Right ventricle myocardium superior (tissue), 1 donor: Measurements from ENCODE around the gene STAMBPL1. TPM values are rescaled to one million over a fixed set of nuclear protein-coding genes. Genes with fewer than 3 reads are reported as not detected.
"Not testable (repeated sequence)": the region's sequence is repeated elsewhere in the genome, so short reads cannot be mapped to it uniquely, and the experiment has no call there.

ENCODE experiments used
- ATAC-seq: fragments of 200-7000 bp; cut with Tn5 transposase; one replicate; pipeline ENCODE4 v1.9.1; 2020; ENCODE audit warnings: mild to moderate bottlenecking; ENCODE audit not compliant: poor library complexity
- DNase-seq: peaks from one replicate; pipeline ENCODE4 v3.0.0-alpha.2; 2020
- intact Hi-C: fragments of 100-400 bp; cut with DNase I; formaldehyde crosslinking; loops from one replicate; pipeline ENCODE4 v1.11.2; 2022
- long read RNA-seq: library from polyadenylated mRNA; unstranded; transcript quantifications from one replicate; pipeline ENCODE4 v2.0.0, GENCODE V29; 2021
- total RNA-seq: library from RNA; stranded (reverse); fragmentation: NEBNext Ultra II Directional; extraction: Animal tissue kit (Norgen Biotek cat#: 25700); gene quantifications from one replicate; pipeline ENCODE4 v1.2.1, GENCODE V29; 2021
- donor health status: DM: no; HTN: yes; CAD: no; lungs with severe emphysema.

The STAMBPL1 gene
- 2.0 TPM for total RNA-seq
- long read RNA-seq, transcript STAMBPL1-203 (11 exons, 2,532 nt), result major isoform, 6 of 7 reads
- long read RNA-seq, partial matches to known transcripts, result 0 of 7 reads
- long read RNA-seq, other reads (novel, unspliced or antisense), result 1 of 7 reads

DNA sequence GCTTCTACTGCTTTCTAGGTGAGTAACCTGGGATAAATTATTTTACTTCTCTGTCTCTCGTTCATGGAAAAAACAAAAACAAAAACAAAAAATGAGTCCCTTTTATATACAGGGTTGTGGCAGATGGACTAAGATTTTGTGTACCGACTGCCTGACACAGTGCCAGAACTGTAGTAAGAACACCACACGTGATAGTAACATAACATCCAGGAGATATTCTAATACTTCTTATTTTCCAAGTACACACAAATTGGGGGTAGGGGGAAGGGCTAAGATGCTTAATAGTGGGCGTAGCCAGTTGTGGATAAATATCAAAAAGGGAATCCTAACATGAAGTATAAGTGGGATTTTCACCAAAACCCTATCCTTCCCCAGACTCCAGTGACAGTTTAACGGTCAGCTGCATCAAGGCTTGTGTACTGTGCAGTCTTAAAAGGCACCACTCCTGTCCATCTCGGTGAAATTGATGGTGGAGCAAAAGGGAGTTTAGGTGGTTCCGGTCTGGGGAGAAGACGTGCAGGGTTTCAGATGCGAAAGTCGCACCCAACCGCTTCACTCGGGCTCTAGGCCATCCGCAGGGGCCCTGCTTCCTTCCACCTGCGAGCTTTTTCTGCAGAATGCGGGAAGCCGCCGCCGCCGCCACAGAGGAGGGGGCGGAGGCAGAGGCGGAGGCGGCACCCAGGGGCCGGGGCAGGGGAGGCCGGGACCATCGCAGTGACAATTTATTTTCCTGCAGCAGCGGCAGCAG lies at the start of gene STAMBPL1:
Gene STAMBPL1, plus strand, starts transcription at position 712 of the 748 bp plus-strand sequence. CDS start 21,464 bp downstream, outside the sequence.
- intact Hi-C loops, result no loop called here
- DNase-seq (no peak), ATAC-seq (peak; percentile 69)

DNA sequence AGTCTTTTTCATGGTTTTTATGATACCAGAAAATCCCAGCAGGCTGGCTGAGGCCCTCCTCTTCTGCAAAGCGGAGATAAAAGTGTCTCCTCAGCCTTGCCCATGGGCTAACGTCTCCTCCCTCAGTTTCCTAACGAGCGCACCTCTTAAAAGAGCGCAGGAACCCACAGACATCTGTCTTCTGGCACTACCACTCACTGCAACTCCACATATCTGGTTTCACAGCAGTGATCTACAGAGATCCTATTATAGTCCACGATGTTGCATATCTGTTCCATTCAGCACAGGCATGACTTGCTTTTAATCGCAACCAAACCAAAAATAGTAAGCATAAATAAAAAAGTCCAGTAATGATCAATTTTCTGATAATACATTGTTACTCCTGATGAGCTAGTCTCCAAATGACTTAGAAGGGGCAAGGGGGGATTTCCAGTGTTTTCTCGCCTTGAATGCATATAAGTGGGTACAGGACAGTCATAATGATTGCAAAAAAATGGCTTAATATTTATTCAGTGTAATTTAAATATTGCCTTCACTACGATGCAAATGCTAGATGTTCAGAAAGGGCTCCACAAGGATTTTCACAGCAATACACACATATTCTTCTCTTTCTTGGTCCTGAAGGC lies 49.3 kb upstream of the STAMBPL1 start:
- no peak for ATAC-seq
- DNase-seq, result no peak
- intact Hi-C loops, result loop anchor here (10.0 kb wide), 1 partner anchor 384 kb away; no protein-coding TSS in a partner anchor

DNA sequence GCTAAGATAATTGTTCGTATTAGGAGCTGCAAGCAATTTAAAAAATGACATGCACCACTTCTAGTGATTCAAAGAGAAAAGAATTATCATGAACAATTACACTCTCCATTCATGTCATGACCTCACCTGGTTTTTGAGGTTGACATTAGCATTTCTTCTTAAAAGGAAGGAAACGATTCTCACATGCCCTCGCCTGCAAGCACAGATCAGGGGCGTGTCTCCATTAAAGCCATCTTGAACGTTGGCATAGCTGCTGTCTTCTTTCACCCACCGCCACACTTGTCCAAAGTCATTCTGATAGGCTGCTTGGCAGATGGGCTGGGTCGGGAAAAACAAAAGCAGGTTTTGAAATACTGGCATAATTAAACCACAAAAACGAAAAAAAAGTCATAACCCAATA lies 48.3 kb upstream of the STAMBPL1 start:
- intact Hi-C loops, result loop anchor here (10.0 kb wide), 1 partner anchor 383 kb away; no protein-coding TSS in a partner anchor
- ATAC-seq, result no peak
- no peak for DNase-seq

DNA sequence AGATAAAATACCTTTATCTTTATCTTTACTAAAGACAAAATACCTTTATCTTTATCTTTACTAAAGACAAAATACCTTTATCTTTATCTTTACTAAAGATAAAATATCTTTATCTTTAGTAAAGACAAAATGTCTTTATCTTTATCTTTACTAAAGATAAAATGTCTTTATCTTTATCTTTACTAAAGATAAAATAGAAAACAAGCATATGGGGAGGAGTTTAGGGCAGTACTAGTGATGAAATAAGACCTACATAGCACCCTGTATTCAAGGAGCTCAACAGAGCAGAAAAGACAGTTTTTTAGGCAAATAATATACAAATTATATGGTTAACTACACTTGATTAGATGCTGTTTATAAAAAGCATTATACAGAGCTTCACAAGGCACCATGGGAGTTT lies 47.7 kb upstream of the STAMBPL1 start:
- no peak for DNase-seq
- no peak for ATAC-seq
- intact Hi-C loops, result loop anchor here (10.0 kb wide), 1 partner anchor 382 kb away; no protein-coding TSS in a partner anchor

GRCh38 chr10:88833156-88833555 lies 46.9 kb upstream of the STAMBPL1 start:
- ATAC-seq (no peak), DNase-seq (no peak)
- intact Hi-C loops, result loop anchor here (10.0 kb wide), 1 partner anchor 382 kb away; no protein-coding TSS in a partner anchor

DNA sequence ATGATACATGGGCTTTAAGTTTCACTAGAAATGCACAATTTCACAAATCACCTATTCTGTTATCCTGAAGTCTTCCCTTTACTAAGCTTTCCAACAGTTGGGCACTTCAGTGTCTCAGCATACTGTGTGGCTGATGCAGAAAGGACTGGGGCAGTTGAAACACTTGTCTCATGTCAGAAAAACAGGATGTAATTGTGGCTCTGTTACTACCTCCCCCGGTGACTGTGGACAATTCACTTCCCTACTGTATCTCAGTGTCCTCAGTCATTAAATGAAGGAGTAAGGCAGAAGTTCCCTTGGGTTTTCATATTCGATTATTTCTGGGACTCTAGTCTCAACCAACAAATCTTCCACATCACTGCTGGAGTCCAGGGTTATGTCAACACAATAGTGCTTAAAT lies 46.3 kb upstream of the STAMBPL1 start:
- no peak for DNase-seq
- intact Hi-C loops, result loop anchor here (2.0 to 10.0 kb wide), 2 partner anchors 99 to 381 kb away; no protein-coding TSS in a partner anchor
- ATAC-seq, result no peak

DNA sequence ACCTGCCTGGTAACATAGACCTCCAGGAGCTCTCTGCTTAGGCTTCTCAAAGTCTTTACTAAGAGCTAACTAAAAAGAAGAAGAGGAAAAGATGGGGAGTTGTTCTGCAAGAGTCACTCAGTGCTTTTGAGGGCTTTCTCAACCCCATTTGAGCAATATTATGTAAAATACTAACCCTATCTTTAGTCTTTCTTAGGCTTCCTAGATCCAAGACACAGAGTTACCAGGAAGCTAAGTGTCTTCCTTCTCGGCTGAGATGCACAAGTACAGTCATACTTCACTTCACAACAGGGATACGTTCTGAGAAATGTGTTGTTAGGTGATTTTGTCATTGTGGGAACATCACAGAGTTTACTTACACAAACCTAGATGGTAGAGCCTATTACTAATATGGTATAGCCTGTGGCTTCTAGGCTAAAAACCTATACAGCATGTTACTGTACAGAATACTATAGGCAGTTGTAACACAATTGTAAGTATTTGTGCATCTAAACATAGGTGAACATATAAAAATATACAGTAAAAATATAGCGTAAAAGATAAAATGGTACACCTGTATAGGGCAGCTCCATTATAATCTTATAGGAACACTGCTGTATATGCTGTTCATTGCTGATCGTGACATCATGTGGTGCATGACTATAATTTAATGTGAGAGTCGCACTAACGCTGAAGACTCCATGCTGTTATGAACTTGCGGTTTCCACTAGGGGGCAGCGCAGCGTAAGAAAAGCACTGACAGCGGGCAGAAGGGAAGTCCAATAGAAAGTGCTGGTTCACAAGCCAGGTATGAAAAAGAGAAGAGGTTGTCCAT lies 44.7 kb upstream of the STAMBPL1 start:
- ATAC-seq, result peak; percentile 98
- DNase-seq, result peak; percentile 85
- intact Hi-C loops, result loop anchor here (2.0 to 10.0 kb wide), 3 partner anchors 97 to 379 kb away; no protein-coding TSS in a partner anchor

DNA sequence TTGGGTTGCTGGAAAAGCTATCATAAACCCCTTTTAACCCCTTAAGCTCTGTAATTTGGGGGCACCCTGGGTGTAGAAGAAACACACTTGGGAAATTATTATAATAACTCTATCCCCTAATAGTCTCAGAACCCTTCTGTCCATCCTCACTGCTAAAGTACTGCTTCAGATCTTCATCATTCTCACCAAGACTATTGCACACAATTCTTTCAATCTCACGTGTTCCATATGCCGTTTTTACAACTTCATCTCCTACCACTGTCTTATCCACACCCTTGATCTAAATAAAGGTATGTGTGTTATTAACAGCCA lies 44.2 kb upstream of the STAMBPL1 start:
- ATAC-seq, result no peak
- no peak for DNase-seq
- intact Hi-C loops, result loop anchor here (2.0 to 10.0 kb wide), 3 partner anchors 97 to 379 kb away; no protein-coding TSS in a partner anchor

DNA sequence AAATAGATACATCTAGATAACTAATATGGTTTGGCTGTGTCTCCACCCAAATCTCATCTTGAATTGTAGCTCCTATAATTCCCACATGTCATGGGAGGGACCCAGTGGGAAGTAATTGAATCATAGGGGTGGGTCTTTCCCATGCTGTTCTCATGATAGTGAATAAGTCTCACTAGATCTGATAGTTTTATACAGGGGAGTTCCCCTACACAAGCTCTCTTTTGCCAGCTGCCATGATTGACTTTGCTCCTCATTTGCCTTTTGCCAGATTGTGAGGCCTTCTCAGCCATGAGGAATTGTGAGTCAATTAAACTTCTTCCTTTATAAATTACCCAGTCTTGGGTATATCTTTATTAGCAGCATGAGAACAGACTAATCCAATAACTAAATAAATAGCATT lies 42.4 kb upstream of the STAMBPL1 start:
- not testable (repeated sequence) for ATAC-seq, DNase-seq
- intact Hi-C loops, result loop anchor here (5.0 to 10.0 kb wide), 2 partner anchors 150 to 377 kb away; no protein-coding TSS in a partner anchor

- DNase-seq (no peak), ATAC-seq (no peak)
- intact Hi-C loops, result loop anchor here (5.0 to 10.0 kb wide), 2 partner anchors 148 to 376 kb away; no protein-coding TSS in a partner anchor
These were observed 41.2 kb upstream of the STAMBPL1 start for GRCh38 chr10:88838766-88839350.

DNA sequence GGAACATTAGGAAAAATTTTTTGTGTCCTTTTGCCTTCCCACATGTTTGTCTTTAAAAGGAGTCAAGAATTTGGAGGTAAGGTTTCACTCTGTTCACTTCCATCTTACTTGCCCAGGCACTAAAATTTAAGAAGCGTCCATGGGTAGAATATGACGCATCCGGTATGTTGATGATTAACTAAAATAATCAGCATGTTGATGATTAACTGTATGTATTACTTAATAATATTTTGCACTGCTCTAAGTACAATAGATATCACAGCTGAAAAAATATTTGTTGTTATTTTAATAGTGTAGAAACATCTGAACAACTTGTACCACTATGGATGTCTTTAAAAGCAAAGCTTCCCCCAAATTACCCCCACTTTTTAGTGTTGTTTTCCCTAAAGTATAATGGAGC lies 39.9 kb upstream of the STAMBPL1 start:
- no peak for DNase-seq
- intact Hi-C loops, result no loop called here
- ATAC-seq, result no peak

DNA sequence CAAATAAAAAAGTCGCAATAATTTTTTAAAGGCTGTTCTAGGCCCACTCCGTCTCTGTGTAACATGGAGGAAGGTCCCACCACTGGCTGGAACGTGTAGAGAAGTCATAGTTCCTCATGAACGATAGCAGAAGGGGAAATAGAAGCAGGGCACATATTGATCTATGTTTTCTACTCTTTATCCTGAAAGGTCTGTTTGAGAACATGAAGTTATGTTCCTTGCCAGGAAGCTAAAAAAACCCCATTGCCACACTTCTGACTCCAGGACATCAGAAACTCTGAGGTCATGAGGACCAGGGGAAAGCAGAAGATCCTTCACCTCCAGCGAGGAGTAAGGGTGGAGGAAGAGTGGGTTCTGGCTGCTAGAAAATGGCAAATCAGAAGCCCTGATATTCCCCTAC lies 39.2 kb upstream of the STAMBPL1 start:
- ATAC-seq (no peak), DNase-seq (no peak)
- intact Hi-C loops, result no loop called here

DNA sequence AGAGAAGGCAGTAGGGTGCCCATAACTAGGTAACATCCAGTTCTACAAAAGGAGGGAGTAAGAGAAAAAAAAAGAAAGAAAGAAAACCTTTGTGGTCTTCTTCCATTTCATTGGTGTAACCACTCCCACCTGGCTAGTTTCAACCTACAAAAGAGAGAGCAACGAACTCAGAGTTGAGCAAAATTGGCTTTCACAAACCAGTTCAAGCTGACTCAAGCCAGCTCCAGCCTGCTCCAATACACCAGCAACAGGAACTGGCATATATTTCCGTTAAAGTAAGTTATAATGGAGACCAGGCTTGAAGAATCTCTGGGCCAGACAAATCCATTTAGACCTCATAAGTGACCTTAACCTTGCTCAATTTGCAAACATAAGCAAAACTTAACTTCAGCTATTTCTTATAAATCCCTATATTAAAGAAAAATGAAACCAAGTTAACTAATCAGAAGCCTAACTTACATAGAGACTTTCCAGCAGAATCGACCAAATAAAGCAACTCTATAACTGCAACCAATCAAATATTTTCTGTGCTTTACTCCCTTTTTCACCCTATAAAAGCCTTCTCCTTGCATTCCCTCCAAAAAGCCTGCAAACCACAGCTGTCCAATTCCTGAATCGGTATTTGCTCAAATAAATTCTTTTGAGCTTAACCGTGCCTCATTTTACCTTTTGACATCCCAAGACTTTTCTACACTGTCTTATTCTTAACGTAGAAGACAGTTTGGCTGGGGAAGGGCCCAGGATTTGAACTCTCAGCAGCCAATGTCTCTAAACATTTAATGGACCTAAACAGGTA lies 38.5 kb upstream of the STAMBPL1 start:
- ATAC-seq (no peak), DNase-seq (no peak)
- intact Hi-C loops, result no loop called here

GRCh38 chr10:88843171-88843570 lies 36.9 kb upstream of the STAMBPL1 start:
- ATAC-seq (no peak), DNase-seq (no peak)
- intact Hi-C loops, result no loop called here

DNA sequence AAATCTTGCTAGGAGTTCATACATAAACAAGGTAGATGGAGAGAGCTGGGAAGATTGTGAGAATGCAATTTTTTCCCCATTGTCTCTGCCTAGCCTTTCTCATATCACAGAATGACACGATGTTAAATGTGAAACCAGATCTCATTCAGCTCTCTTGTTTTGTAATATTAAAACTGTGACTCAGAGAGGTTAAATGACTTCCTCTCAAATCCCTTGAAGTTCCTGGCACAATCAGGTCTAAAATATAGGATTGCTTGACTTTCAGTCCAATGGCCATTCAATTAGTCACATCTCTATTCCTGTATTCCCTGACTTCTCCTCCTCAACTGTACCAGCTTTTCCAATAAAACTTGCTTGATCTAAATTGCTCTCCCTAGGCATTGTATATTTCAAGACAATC lies 31.5 kb upstream of the STAMBPL1 start:
- intact Hi-C loops, result no loop called here
- DNase-seq, result no peak
- ATAC-seq, result no peak

- ATAC-seq (no peak), DNase-seq (no peak)
- intact Hi-C loops, result no loop called here
These were observed 30.8 kb upstream of the STAMBPL1 start for GRCh38 chr10:88849234-88849633.

- DNase-seq (no peak), ATAC-seq (no peak)
- intact Hi-C loops, result no loop called here
These were observed 29.3 kb upstream of the STAMBPL1 start for GRCh38 chr10:88850712-88851111.

- DNase-seq, result no peak
- intact Hi-C loops, result no loop called here
These were observed 28.3 kb upstream of the STAMBPL1 start, which contains the start of gene ANKRD22 for GRCh38 chr10:88851706-88852105. ANKRD22 (minus strand) TSS chr10:88851844; CDS start chr10:88851607, 237 bp downstream.

More at GRCh38 chr10:88851706-88852105, 28.3 kb upstream of the STAMBPL1 start, which contains the start of gene ANKRD22:
- ATAC-seq, result peak; percentile 70
